NCI-H82 treated with DMSO at 0.1 percent for 48 hours (cell line): Measurements from ENCODE around the gene FAM98A.

Experiments used
- DNase-seq: peaks from one replicate; lab custom pipeline; 2025; ENCODE audit not compliant: unreplicated experiment; lab: John Stamatoyannopoulos, UW

The FAM98A gene

DNA sequence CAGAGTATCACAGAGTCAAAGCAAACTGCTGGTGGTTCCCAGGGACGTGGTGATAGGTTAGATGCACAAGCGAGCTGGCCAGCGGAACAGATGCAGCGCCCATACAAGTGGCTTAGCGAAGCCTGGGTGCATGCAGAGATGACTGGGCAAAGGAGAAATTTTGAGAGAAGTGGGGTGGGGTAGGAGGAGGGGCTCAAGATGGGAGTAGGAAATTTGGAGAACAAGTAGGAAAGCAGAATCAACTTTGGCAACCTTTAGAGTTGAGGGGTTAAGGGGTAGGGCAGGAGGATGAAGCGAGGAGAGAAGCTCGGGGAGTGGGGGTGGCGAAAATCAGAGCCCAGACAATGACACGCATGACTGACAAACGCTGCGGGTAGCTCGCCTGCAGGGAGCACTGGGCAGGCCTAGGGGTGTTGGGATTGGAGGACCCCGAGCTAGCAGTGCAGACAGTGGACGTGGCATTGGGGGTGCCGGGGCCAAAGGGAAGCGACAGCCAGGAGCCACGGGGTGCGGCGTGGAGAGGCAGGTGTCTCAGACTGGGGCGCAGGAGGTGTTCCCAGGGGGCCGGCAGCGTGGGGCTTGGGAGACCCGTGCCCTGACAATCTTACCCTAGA lies 431 bp downstream of the FAM98A start:
- no peak for DNase-seq

DNA sequence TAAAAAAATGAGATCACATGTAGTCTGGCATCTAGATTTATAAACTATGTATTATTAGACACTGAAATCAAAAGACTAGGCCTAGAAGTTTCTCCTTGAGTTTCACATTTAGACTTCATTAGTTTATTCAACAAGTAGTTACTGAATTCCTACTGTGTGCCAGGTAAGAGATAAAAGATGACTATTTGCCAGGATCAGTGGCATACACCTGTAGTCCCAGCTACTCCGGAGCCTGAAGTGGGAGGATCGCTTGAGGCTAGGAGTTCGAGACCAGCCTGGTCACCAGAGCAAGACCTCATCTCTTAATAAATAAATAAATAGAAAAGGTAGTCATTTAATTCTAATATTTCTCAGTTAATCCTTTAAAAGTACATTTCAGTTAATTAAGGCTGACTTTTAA lies 2.1 kb downstream of the FAM98A start:
- no peak for DNase-seq

DNA sequence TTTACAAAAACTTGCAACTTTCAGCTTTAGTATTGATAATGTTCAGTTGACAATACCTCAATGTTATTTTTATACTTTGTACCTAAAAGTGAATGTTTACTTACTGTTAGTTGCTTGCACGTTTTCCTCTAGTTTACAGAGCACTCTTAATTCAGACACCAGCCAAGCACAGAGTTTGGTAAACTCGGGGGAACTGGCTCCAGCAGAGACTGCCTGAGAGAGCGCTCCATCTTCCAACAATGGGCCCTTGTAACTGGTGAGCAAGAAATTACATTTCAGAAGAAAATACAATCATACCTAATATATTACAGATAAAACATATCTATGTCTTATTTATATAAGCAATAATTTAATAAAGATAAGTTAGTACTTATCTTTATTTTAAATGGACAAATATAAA lies 3.7 kb downstream of the FAM98A start:
- DNase-seq = no peak

DNA sequence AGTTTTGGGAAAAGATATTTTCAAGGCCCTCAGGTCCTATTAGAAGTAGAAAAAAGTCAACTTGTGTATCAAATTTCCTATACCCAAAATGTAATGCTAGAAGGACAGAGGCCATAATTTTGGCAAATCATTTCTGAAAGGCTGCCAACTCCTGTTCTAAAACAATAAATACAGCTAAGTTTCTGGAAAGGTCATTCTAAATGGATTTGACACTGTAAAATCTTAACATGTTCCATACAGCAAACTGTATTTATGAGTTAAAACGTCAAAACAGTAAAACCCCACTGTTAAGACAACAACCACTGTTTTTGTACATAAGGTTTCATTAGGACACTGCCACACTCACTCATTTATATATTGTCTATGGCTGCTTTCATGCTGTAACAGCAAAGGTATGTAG lies 9.7 kb downstream of the FAM98A start:
- no peak for DNase-seq

- no peak for DNase-seq
Measured at GRCh38 chr2:33588232-33588631, 10.9 kb downstream of the FAM98A start.

DNA sequence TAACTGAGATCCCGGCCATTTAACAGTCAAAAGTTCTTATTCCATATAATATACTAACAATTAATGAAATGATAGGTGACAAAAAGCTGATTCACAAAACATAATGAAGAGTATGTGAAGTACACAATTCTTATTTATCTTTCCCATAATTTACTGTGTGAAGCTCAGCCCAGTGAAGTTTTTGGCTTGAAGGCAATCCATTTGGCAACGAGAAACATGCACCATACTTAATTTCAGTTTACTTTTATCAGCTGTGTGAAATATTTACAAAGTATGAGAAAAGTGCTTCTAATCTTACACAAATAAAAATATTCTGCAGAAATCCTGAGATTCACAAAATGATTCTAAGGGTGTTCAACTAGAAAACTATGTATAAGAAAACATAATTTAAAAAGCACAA lies 12.3 kb downstream of the FAM98A start:
- DNase-seq = no peak

- no peak for DNase-seq
Measured at GRCh38 chr2:33583194-33583938, 15.7 kb downstream of the FAM98A start.

DNA sequence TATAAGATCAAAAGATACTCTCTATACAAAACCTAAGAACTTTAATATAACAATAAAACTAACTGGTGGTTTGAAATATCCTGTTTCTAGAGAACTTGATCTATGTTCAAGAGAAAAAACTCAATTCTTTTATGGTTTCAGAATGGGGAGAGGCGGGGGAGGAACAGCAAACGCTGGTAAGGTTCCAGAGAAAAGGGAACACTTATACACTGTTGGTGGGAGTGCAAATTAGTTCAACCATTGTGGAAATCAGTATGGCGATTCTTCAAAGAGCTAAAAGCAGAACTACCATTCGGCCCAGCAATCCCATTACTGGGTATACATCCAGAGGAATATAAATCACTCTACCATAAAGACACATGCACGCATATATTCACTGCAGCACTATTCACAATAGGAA lies 17.2 kb downstream of the FAM98A start:
- DNase-seq = no peak

DNA sequence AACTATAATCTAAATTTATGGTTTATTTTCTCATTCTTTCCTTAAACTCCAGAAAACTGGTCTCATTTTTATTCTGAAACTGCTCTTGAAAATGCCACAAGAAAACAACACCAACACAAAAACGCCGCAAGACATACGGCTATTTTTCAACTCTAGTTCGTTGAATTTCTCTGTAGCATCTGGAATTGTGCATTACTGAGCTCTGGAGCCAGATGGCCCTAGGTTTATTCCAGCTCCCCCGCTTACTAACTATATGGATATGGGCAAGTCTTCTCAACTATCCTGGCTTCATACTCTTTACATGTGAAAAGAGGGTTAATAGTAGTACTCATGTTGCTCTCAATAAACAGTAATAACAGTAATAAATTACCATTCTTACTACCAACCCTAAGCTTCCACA lies 19.9 kb downstream of the FAM98A start:
- no peak for DNase-seq

DNA sequence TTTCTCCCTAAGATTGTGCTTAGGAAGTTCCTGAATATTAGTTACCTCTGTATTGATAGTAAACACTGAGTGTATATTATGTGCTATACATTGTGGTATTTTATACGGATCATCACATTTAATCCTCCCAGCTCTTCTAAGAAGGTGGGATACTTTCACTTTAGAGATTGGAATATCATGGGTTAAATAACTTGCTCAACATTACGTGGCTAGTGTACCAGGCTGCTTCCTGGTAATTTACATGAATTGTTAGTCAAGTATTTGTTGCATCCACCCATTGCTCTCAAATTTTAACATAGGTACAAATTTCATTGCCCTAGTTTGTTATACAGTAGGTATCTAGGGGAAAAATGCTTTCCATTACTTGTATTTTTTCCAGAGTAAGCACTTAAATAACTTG lies 21.4 kb downstream of the FAM98A start:
- no peak for DNase-seq

GRCh38 chr2:33577084-33577483 lies 22.0 kb downstream of the FAM98A start:
- no peak for DNase-seq

GRCh38 chr2:33573657-33574056 lies 25.4 kb downstream of the FAM98A start:
- DNase-seq = no peak

DNA sequence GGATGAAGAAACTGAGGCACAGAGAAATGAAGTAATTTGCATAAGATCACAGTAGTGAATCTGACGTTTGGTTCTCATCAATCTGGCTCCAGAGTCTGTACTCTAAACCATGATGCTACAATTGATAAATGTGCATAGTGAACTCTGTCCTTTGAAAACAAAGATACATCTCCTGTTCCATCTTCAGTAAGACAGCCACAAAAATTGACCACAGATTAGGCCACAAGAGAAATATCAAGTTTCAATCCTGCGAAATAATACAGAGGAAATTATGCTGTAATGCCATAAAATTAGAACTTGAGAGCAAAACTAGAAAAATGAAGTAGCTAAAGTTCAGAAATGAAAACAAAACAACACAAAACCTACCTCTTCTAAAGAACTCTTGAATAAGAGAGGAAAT lies 28.4 kb downstream of the FAM98A start:
- DNase-seq = no peak

DNA sequence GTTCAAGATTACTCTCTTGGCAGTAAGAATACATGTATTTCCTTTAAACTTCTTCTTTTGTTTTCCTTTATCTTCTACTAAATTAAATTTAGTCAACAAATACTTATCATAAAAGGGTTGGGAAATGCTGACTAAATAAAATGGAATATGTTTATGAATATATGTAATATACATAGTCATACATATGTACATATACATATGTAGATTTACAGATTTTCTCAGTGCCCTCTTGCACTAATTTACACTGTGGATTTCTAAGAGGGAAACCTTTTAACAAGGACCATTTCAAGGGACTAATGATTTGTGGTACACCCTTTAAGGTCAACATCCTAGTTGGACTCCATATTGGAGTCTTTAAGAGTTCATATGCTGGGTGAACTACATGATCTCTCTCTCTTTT lies 37.2 kb downstream of the FAM98A start:
- DNase-seq = no peak

DNA sequence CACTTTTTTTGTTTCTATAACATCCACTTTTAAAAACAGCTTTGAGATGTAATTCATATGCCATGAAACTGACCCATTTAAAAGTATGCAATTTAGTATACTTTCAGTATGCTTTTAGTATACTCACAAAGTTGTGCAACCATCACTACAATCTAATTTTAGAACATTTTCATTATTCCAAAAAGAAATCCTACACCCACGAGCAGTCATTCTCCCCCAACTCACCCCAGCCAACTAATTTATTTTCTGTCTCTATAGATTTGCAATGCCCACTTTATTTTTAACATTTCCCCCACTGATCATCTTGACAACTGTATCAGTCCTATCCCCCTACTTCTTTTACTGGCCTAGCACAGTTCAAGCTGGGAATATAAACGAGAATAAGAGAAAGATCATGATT lies 39.1 kb downstream of the FAM98A start:
- no peak for DNase-seq

DNA sequence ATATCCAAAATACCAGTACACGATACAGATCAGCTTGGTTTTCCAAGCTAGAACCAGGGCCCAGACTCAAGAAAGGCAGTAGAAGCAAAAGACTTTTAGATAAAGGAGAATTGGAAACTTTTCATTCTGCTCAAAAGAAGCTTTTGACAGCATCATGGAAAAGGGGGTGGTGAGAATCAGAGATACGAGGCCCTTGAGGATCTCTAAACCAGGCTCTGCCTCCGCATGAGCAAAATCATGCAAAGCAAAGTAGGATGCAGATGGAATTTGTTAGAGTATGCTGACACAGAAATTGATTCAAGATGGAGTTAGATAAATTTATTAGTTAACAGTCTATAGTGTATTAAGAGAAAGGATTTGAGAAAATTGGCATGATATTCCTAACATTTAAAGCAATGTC lies 39.8 kb downstream of the FAM98A start:
- no peak for DNase-seq

- DNase-seq = no peak
Measured at GRCh38 chr2:33555681-33556080, 43.4 kb downstream of the FAM98A start.

DNA sequence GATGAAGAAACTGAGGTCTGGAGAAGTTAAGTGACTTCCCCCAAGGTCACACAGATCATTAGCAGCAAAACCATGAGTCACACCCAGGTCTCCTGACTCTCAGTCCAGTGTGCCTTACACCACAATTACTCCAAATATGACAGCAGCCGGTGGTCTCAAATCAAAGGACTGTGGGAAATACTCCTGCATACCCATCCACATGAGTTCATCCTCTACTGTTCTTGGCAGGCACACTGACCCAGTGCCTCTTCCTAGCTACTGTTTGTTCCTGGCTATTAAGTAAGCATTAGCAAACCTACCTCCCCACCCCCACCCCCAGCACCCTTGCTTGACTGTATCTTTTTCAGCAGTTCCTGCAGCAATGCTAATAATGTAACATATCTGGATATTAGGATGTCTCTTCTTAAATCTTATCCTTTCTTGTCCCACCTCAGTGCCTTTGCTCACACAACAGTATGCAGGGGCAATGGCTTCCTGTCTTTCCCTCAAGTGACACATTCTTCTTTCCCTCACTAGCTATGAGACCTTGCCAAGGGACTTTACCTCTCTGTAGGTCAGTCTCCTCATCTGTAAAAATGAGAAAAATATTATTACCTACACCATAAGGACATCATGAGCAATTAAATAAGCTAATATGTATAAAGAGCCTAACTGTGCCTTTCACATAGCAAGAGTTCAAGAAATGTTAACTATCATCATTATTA lies 46.2 kb downstream of the FAM98A start:
- DNase-seq = no peak

DNA sequence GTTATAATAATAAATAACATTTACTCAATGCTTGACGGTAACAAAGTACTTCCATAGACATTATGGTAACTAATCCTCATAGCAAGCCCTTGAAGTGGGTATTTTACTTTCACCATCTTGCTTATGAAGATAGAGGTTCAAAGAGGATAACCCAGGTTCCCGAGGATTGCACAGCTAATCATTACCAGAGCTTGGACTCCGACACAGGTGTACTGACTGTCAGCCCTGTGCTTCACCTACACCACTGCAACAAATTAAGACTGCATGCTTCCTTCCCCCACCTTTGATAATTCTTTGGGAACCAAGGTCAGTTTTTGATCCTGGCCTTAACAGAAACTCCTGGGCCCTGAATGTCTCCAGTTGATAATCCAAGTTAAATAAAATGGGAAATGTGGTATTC lies 48.9 kb downstream of the FAM98A start:
- no peak for DNase-seq

- DNase-seq = no peak
Measured at GRCh38 chr2:33541243-33541642, 57.9 kb downstream of the FAM98A start.

DNA sequence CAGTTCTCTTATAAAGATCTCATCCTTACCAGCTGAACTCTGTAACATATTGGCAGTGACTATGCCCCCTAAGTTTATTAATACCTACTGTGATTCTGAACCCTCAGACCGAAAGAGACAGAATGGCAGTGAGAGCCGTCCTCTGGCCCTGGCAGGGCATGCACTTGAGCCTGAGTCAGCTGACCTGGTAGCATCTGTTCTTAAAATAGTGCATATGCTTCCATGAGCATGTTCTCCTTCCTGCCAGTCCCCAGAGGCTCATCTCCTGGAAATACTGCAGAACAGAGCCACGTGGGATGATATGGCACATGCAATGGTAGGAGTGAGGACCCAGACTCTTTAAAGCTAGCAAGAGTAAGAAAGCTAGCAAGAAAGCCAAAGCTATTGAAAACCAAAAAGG lies 63.7 kb downstream of the FAM98A start:
- no peak for DNase-seq
